Keratinocyte (primary cell): ENCODE results near the gene SH3BP5L. TPM values are rescaled to one million over a fixed set of nuclear protein-coding genes. Genes with fewer than 3 reads are reported as not detected.

ENCODE experiments used
- DNase-seq: peaks from one replicate; pipeline ENCODE4 v3.0.0-alpha.2; 2011; ENCODE audit warnings: low read depth, missing footprints, low spot score
- FAIRE-seq: peaks from 2 replicates; lab custom pipeline; 2011; peaks lifted over from hg19 to GRCh38; lab: Jason Lieb, UNC
- H2AFZ ChIP-seq: 2 replicates; pipeline ENCODE4 v1.6.0; 2012; ENCODE audit warnings: low read length, control low read depth, inconsistent platforms; ENCODE audit not compliant: control insufficient read depth
- H3K27ac ChIP-seq: 2 replicates; pipeline ENCODE4 v1.5.1; 2011; ENCODE audit warnings: low read length; ENCODE audit not compliant: control insufficient read depth, insufficient read depth
- H3K27me3 ChIP-seq: 3 replicates; pipeline ENCODE4 v1.6.0; 2011; ENCODE audit warnings: low read length; ENCODE audit not compliant: control insufficient read depth, insufficient read depth; ENCODE audit errors: extremely low read depth
- H3K36me3 ChIP-seq, 2 experiments: 2 replicates in 1 of 2; 3 replicates in 1 of 2; pipeline ENCODE4 v1.5.1; 2011; ENCODE audit warnings: low read length in 2 of 2, mild to moderate bottlenecking in 1 of 2; ENCODE audit not compliant: control insufficient read depth in 2 of 2, insufficient read depth in 2 of 2; ENCODE audit errors: extremely low read depth in 1 of 2
- H3K4me1 ChIP-seq: 3 replicates; pipeline ENCODE4 v1.5.1; 2011; ENCODE audit warnings: low read length; ENCODE audit not compliant: control insufficient read depth, insufficient read depth; ENCODE audit errors: extremely low read depth
- H3K4me2 ChIP-seq: 3 replicates; pipeline ENCODE4 v1.6.0; 2011; ENCODE audit warnings: low read depth, low read length; ENCODE audit not compliant: control insufficient read depth, insufficient read depth; ENCODE audit errors: extremely low read depth
- H3K4me3 ChIP-seq, 3 experiments: fragments of 200-600 bp in 1 of 3; sonication (generic) in 1 of 3; 2 replicates in 2 of 3; 3 replicates in 1 of 3; pipeline ENCODE4 v1.5.1; 2011 to 2016; ENCODE audit warnings: low read length in 3 of 3, mild to moderate bottlenecking in 3 of 3, control low read depth in 2 of 3, inconsistent platforms in 1 of 3, low read depth in 1 of 3, mixed read lengths in 1 of 3, mixed run types in 1 of 3, moderate library complexity in 1 of 3; ENCODE audit not compliant: control insufficient read depth in 2 of 3, insufficient read depth in 2 of 3; ENCODE audit errors: extremely low read depth in 1 of 3
- H3K79me2 ChIP-seq: 2 replicates; pipeline ENCODE4 v1.6.0; 2012; ENCODE audit warnings: low read length; ENCODE audit not compliant: control insufficient read depth, insufficient read depth
- H3K9ac ChIP-seq: 3 replicates; pipeline ENCODE4 v1.6.0; 2011; ENCODE audit warnings: low read length; ENCODE audit not compliant: control insufficient read depth, insufficient read depth; ENCODE audit errors: extremely low read depth
- H3K9me1 ChIP-seq: 3 replicates; pipeline ENCODE4 v1.6.0; 2011; ENCODE audit warnings: low read length; ENCODE audit not compliant: control insufficient read depth, insufficient read depth; ENCODE audit errors: extremely low read depth
- H3K9me3 ChIP-seq: 2 replicates; pipeline ENCODE4 v1.5.1; 2012; ENCODE audit warnings: low read depth, low read length; ENCODE audit not compliant: control insufficient read depth
- H4K20me1 ChIP-seq: 3 replicates; pipeline ENCODE4 v1.6.0; 2011; ENCODE audit warnings: low read length; ENCODE audit not compliant: control insufficient read depth, insufficient read depth; ENCODE audit errors: extremely low read depth
- EZH2 ChIP-seq: IDR thresholded peaks from one replicate; pipeline ENCODE4 v1.6.1; 2012; ENCODE audit warnings: inconsistent platforms, mild to moderate bottlenecking, low read length, moderate library complexity
- dilution Hi-C: fragments of 300-500 bp; cut with MboI; formaldehyde crosslinking; loops from one replicate; pipeline ENCODE4 v1.7.0; 2020; ENCODE audit warnings: low sequenced_read_pairs; ENCODE audit not compliant: extremely low pct_ligation_motif_present
- polyA plus RNA-seq, 5 experiments: library from polyadenylated mRNA; depleted of rRNA in 3 of 5; stranded (reverse) in 3 of 5; stranded (forward) in 1 of 5; unstranded in 1 of 5; fragments of >200 nt; gene quantifications; 1 replicate in 1 of 5; 2 replicates in 3 of 5; 3 replicates in 1 of 5; pipeline versions ENCODE4 v1.2.1 to v1.2.3, GENCODE V29; 2011 to 2012; ENCODE audit warnings: missing spikeins in 2 of 5, low read depth in 1 of 5, low replicate concordance in 1 of 5
- TF ChIP-seq, protein P1 (sequence below), 3 experiments: IDR thresholded peaks in 1 of 3; conservative IDR thresholded peaks in 1 of 3; optimal IDR thresholded peaks in 1 of 3; 2 replicates in 2 of 3; 3 replicates in 1 of 3; pipeline versions ENCODE3 to v1.5.1; 2011; ENCODE audit warnings: low read length in 3 of 3, mild to moderate bottlenecking in 3 of 3, moderate library complexity in 2 of 3, control low read depth in 1 of 3, inconsistent platforms in 1 of 3; ENCODE audit not compliant: insufficient read depth in 2 of 3; ENCODE audit errors: extremely low read depth in 1 of 3

SH3BP5L gene
- polyA plus RNA-seq, 1 donor (not counting 4 experiments of a cell fraction or from before 2014, with no cell fraction given), result 13.2 TPM

DNA sequence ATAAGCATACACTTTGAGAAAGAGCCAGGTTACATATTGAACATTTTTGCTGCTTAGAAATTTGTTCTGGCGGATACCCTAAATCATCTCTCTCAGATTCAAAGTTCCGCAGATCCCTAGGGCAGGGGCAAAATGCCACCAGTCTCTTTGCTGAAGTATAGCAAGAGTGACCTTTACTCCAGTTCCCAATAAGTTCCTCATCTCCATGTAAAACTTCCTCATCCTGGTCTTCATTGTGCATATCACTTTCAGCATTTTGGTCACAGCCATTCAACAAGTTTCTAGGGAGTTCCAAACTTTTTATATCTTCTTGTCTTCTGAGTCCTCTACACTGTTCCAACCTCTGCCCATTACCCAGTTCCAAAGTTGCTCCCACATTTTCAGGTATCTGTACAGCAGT lies 46.8 kb downstream of the SH3BP5L start:
- Histone ChIP-seq H3K9me1 (no peaks in the 10 kb centered on the region), H3K27me3 (no peaks in the 10 kb centered on the region), H3K9ac (no peak overlapping the region), H3K4me3 (no peak overlapping the region), H2AFZ (no peak overlapping the region), H3K9me3 (no peaks in the 10 kb centered on the region), H3K4me2 (no peak overlapping the region), H3K79me2 (no peaks in the 10 kb centered on the region), H3K4me1 (no peaks in the 10 kb centered on the region), H4K20me1 (no peaks in the 10 kb centered on the region), H3K27ac (no peak overlapping the region), H3K36me3 (no peaks in the 10 kb centered on the region)
- dilution Hi-C loops, result no loop called here
- FAIRE-seq (no peak), DNase-seq (no peak)
- no peak for TF ChIP-seq EZH2
- TF ChIP-seq, protein P1, sequence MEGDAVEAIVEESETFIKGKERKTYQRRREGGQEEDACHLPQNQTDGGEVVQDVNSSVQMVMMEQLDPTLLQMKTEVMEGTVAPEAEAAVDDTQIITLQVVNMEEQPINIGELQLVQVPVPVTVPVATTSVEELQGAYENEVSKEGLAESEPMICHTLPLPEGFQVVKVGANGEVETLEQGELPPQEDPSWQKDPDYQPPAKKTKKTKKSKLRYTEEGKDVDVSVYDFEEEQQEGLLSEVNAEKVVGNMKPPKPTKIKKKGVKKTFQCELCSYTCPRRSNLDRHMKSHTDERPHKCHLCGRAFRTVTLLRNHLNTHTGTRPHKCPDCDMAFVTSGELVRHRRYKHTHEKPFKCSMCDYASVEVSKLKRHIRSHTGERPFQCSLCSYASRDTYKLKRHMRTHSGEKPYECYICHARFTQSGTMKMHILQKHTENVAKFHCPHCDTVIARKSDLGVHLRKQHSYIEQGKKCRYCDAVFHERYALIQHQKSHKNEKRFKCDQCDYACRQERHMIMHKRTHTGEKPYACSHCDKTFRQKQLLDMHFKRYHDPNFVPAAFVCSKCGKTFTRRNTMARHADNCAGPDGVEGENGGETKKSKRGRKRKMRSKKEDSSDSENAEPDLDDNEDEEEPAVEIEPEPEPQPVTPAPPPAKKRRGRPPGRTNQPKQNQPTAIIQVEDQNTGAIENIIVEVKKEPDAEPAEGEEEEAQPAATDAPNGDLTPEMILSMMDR (optimal IDR thresholded peaks at IDR 0.05 in 1 of 3, IDR thresholded peaks at IDR 0.05 in 1 of 3, conservative IDR thresholded peaks at IDR 0.05 in 1 of 3; ENCODE audit: extremely low read depth in 1 of 3, insufficient read depth in 2 of 3, low read length in 3 of 3), result no peak

DNA sequence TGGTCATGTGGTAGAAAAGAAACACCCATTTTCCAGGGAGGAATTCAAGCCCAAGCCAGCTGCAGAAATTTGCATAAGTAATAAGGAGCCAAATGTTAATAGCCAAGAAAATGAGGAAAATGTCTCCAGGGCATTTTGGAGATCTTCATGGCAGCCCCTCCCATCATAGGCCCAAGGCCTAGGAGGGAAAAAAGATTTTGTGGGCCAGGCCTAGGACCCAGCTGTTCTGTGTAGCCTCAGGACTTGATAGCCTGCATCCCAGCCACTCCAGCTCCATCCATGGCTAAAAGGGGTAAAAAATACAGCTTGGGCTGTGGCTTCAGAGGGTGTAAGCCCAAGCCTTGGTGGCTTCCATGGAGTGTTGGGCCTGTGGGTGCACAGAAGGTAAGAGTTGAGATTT lies 48.7 kb downstream of the SH3BP5L start:
- Histone ChIP-seq H3K27me3 (no peaks in the 10 kb centered on the region), H3K4me1 (no peaks in the 10 kb centered on the region), H3K27ac (no peak overlapping the region), H3K4me2 (no peak overlapping the region), H3K36me3 (no peaks in the 10 kb centered on the region), H3K4me3 (no peak overlapping the region), H3K9ac (no peak overlapping the region), H3K9me3 (no peaks in the 10 kb centered on the region), H4K20me1 (no peaks in the 10 kb centered on the region), H2AFZ (no peak overlapping the region), H3K9me1 (no peaks in the 10 kb centered on the region), H3K79me2 (no peaks in the 10 kb centered on the region)
- no peak for TF ChIP-seq EZH2
- TF ChIP-seq, protein P1 (optimal IDR thresholded peaks at IDR 0.05 in 1 of 3, IDR thresholded peaks at IDR 0.05 in 1 of 3, conservative IDR thresholded peaks at IDR 0.05 in 1 of 3; ENCODE audit: extremely low read depth in 1 of 3, insufficient read depth in 2 of 3, low read length in 3 of 3), result no peak
- FAIRE-seq (no peak), DNase-seq (no peak)
- dilution Hi-C loops, result no loop called here
